Measurements from ENCODE around the gene C1S.
"Not testable (repeated sequence)": the region's sequence is repeated elsewhere in the genome, so short reads cannot be mapped to it uniquely, and the experiment has no call there.

The C1S gene

GRCh38 chr12:7047306-7047705 is 13.2 kb upstream of the C1S start:
- DNase-seq: no peak

- DNase-seq: not testable (repeated sequence)
Observed at GRCh38 chr12:7049445-7049951, 11.0 kb upstream of the C1S start.

- not testable (repeated sequence) for DNase-seq
Observed at GRCh38 chr12:7049973-7050372, 10.5 kb upstream of the C1S start.

GRCh38 chr12:7054925-7055324 is 5.6 kb upstream of the C1S start:
- DNase-seq: no peak

- DNase-seq: not testable (repeated sequence)
Observed at GRCh38 chr12:7055736-7056135, 4.8 kb upstream of the C1S start.

- DNase-seq: no peak
Observed at GRCh38 chr12:7058163-7058845, 2.2 kb upstream of the C1S start.

GRCh38 chr12:7058850-7059395 is 1.6 kb upstream of the C1S start:
- no peak for DNase-seq

- DNase-seq: no peak
Observed at GRCh38 chr12:7059780-7060179, 738 bp upstream of the C1S start.

- DNase-seq: no peak
Observed at GRCh38 chr12:7061138-7061537, 620 bp downstream of the C1S start.

GRCh38 chr12:7061596-7061995 is 1.1 kb downstream of the C1S start:
- DNase-seq: no peak

- no peak for DNase-seq
Observed at GRCh38 chr12:7064516-7064915, 4.0 kb downstream of the C1S start.

- DNase-seq: no peak
Observed at GRCh38 chr12:7065073-7065623, 4.6 kb downstream of the C1S start.

GRCh38 chr12:7066596-7066995 is 6.1 kb downstream of the C1S start:
- DNase-seq: no peak

GRCh38 chr12:7067096-7067495 is 6.6 kb downstream of the C1S start:
- no peak for DNase-seq

- DNase-seq: no peak
Observed at GRCh38 chr12:7068240-7068993, 7.9 kb downstream of the C1S start.

- DNase-seq: no peak
Observed at GRCh38 chr12:7068994-7069346, 8.5 kb downstream of the C1S start.

- DNase-seq: no peak
Observed at GRCh38 chr12:7069386-7069785, 8.9 kb downstream of the C1S start.

GRCh38 chr12:7072035-7072434 is 11.5 kb downstream of the C1S start:
- no peak for DNase-seq

GRCh38 chr12:7072554-7072953 is 12.0 kb downstream of the C1S start:
- no peak for DNase-seq

- no peak for DNase-seq
Observed at GRCh38 chr12:7073946-7074345, 13.4 kb downstream of the C1S start.

GRCh38 chr12:7075518-7075917 is 15.0 kb downstream of the C1S start:
- DNase-seq: no peak

GRCh38 chr12:7075939-7076338 is 15.4 kb downstream of the C1S start:
- DNase-seq: no peak

- no peak for DNase-seq
Observed at GRCh38 chr12:7076493-7076892, 16.0 kb downstream of the C1S start.

- no peak for DNase-seq
Observed at GRCh38 chr12:7078163-7078562, 17.6 kb downstream of the C1S start.
